Brain microvascular endothelial cell (primary cell): ENCODE data around the gene YPEL1.
"Not testable (repeated sequence)": the region's sequence is repeated elsewhere in the genome, so short reads cannot be mapped to it uniquely, and the experiment has no call there.

Source experiments
- DNase-seq: peaks from one replicate; pipeline ENCODE4 v3.0.0-alpha.2; 2020
- H3K27ac ChIP-seq: fragments of 250-450 bp; sonication (Bioruptor Pico); 2 replicates; pipeline ENCODE4 v1.5.1; 2020; ENCODE audit warnings: mild to moderate bottlenecking, moderate library complexity
- H3K27me3 ChIP-seq: fragments of 250-450 bp; sonication (Bioruptor Pico); replicated peaks from 2 replicates; pipeline ENCODE4 v1.5.1; 2020; ENCODE audit warnings: mild to moderate bottlenecking
- H3K36me3 ChIP-seq: fragments of 250-450 bp; sonication (Bioruptor Pico); replicated peaks from 2 replicates; pipeline ENCODE4 v1.5.1; 2020; ENCODE audit warnings: mild to moderate bottlenecking
- H3K4me3 ChIP-seq: 2 replicates; pipeline ENCODE4 v1.5.1; 2011; ENCODE audit warnings: low read depth, mild to moderate bottlenecking, control low read depth, low read length, moderate library complexity
- in situ Hi-C: cut with HindIII; loops from 2 replicates; pipeline ENCODE4 v1.10.0; 2017; ENCODE audit warnings: low sequenced_read_pairs, low pct_ligation_motif_present
- TF ChIP-seq, protein P1 (sequence below): IDR thresholded peaks from 2 replicates; pipeline ENCODE4 v1.5.1; 2011; ENCODE audit warnings: low read depth, mild to moderate bottlenecking, moderate library complexity, low read length, control low read depth, inconsistent platforms; ENCODE audit errors: missing control alignments

Gene YPEL1

GRCh38 chr22:21730535-21731308 lies 4.9 kb downstream of the YPEL1 start:
- no peak for DNase-seq
- Histone ChIP-seq H3K36me3 (no peaks in the 10 kb centered on the region), H3K27me3 (peaks cover 9% of the 10 kb centered on the region), H3K27ac (no peak overlapping the region), H3K4me3 (no peak overlapping the region)
- TF ChIP-seq, protein P1, sequence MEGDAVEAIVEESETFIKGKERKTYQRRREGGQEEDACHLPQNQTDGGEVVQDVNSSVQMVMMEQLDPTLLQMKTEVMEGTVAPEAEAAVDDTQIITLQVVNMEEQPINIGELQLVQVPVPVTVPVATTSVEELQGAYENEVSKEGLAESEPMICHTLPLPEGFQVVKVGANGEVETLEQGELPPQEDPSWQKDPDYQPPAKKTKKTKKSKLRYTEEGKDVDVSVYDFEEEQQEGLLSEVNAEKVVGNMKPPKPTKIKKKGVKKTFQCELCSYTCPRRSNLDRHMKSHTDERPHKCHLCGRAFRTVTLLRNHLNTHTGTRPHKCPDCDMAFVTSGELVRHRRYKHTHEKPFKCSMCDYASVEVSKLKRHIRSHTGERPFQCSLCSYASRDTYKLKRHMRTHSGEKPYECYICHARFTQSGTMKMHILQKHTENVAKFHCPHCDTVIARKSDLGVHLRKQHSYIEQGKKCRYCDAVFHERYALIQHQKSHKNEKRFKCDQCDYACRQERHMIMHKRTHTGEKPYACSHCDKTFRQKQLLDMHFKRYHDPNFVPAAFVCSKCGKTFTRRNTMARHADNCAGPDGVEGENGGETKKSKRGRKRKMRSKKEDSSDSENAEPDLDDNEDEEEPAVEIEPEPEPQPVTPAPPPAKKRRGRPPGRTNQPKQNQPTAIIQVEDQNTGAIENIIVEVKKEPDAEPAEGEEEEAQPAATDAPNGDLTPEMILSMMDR: no peak
- in situ Hi-C loops: no loop called here

GRCh38 chr22:21729184-21729583 lies 6.4 kb downstream of the YPEL1 start:
- in situ Hi-C loops, DNase-seq, H3K4me3 ChIP-seq, H3K27ac ChIP-seq, H3K36me3 ChIP-seq, H3K27me3 ChIP-seq: not testable (repeated sequence)

- no peak for DNase-seq
- TF ChIP-seq, protein P1: no peak
- Histone ChIP-seq H3K27me3 (peaks cover 3% of the 10 kb centered on the region), H3K36me3 (no peaks in the 10 kb centered on the region), H3K27ac (no peak overlapping the region), H3K4me3 (no peak overlapping the region)
- in situ Hi-C loops: no loop called here
Measured at GRCh38 chr22:21728270-21728669, 7.3 kb downstream of the YPEL1 start.

- H3K27ac ChIP-seq: no peak overlapping the region
- TF ChIP-seq, protein P1: no peak
- H3K27me3 ChIP-seq: peaks cover 3% of the 10 kb centered on the region
- no peak overlapping the region for H3K4me3 ChIP-seq
- in situ Hi-C loops: no loop called here
- no peaks in the 10 kb centered on the region for H3K36me3 ChIP-seq
- no peak for DNase-seq
Measured at GRCh38 chr22:21727768-21728167, 7.8 kb downstream of the YPEL1 start.

DNA sequence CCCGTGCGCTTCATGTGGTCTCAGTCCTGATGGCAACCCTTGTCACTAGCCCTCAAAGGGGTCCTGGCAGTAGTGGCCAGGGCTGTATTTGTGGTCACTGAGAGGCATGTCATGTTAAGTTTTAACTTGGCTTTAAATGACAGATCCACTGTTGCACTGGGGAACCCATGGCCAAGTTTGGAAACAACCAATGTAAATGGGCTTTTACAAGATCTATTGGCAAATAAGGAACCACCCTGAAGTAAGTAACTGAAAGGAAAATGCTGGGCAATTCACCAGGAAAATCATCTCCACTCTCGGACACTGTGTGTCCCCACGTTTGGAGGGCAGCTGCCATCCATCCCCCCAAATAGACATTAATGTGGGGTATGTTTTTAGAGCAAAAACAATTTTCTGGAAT lies 8.4 kb downstream of the YPEL1 start:
- in situ Hi-C loops: no loop called here

GRCh38 chr22:21726650-21727049 lies 8.9 kb downstream of the YPEL1 start:
- no peak for DNase-seq
- Histone ChIP-seq H3K27ac (no peak overlapping the region), H3K36me3 (no peaks in the 10 kb centered on the region), H3K27me3 (peaks cover 3% of the 10 kb centered on the region), H3K4me3 (no peak overlapping the region)
- in situ Hi-C loops: no loop called here
- TF ChIP-seq, protein P1: peak; percentile 61

More for the DNA sequence above, 8.4 kb downstream of the YPEL1 start:
- no peak for DNase-seq
- Histone ChIP-seq H3K27ac (no peak overlapping the region), H3K36me3 (no peaks in the 10 kb centered on the region), H3K4me3 (no peak overlapping the region), H3K27me3 (peaks cover 3% of the 10 kb centered on the region)
- TF ChIP-seq, protein P1: no peak
